Smooth muscle cell (in vitro differentiated cells): Measurements from ENCODE around the gene EXOSC10. TPM values are rescaled to one million over a fixed set of nuclear protein-coding genes. Genes with fewer than 3 reads are reported as not detected.

Experiments used
- DNase-seq: peaks from one replicate; lab custom pipeline; 2025; ENCODE audit not compliant: unreplicated experiment; lab: John Stamatoyannopoulos, UW
- H2AFZ ChIP-seq: fragments of 200-600 bp; sonication (generic); 2 replicates; pipeline ENCODE4 v1.6.0; 2016; ENCODE audit warnings: antibody characterized with exemption, low read depth, mild to moderate bottlenecking
- H3F3A ChIP-seq: fragments of 200-600 bp; sonication (generic); 2 replicates; pipeline ENCODE4 v1.6.0; 2017; ENCODE audit warnings: antibody characterized with exemption, low read depth
- H3K27ac ChIP-seq: fragments of 200-600 bp; sonication (generic); 2 replicates; pipeline ENCODE4 v1.5.1; 2016; ENCODE audit warnings: low read depth, mild to moderate bottlenecking
- H3K27me3 ChIP-seq: fragments of 200-600 bp; sonication (generic); 2 replicates; pipeline ENCODE4 v1.6.1; 2016; ENCODE audit warnings: low read depth, mild to moderate bottlenecking
- H3K36me3 ChIP-seq: fragments of 200-600 bp; sonication (generic); 2 replicates; pipeline ENCODE4 v1.5.1; 2016; ENCODE audit warnings: low read depth
- H3K4me1 ChIP-seq: fragments of 200-600 bp; sonication (generic); 2 replicates; pipeline ENCODE4 v1.5.1; 2016; ENCODE audit warnings: low read depth
- H3K4me2 ChIP-seq: fragments of 200-600 bp; sonication (generic); 2 replicates; pipeline ENCODE4 v1.6.0; 2016; ENCODE audit warnings: mild to moderate bottlenecking
- H3K4me3 ChIP-seq: fragments of 200-600 bp; sonication (generic); 2 replicates; pipeline ENCODE4 v1.5.1; 2016; ENCODE audit warnings: mild to moderate bottlenecking
- H3K79me2 ChIP-seq: fragments of 200-600 bp; sonication (generic); 2 replicates; pipeline ENCODE4 v1.6.0; 2016; ENCODE audit warnings: low read depth, mild to moderate bottlenecking
- H3K9ac ChIP-seq: fragments of 200-600 bp; sonication (generic); 2 replicates; pipeline ENCODE4 v1.6.0; 2016; ENCODE audit warnings: low read depth
- H3K9me3 ChIP-seq: fragments of 200-600 bp; sonication (generic); replicated peaks from 2 replicates; pipeline ENCODE4 v1.5.1; 2016; ENCODE audit warnings: low read depth
- H4K20me1 ChIP-seq: fragments of 200-600 bp; sonication (generic); 2 replicates; pipeline ENCODE4 v1.6.0; 2016; ENCODE audit warnings: low read depth
- CTCF ChIP-seq: fragments of 200-600 bp; sonication (generic); IDR thresholded peaks from 2 replicates; pipeline ENCODE4 v1.5.1; 2017; ENCODE audit warnings: borderline replicate concordance, mild to moderate bottlenecking, antibody characterized with exemption; ENCODE audit not compliant: insufficient read depth, poor library complexity, severe bottlenecking
- WGBS: methylation state at CpG from one replicate; pipeline ENCODE4 v1.1.7; 2016; ENCODE audit warnings: low lambda C conversion rate; 5-methylcytosine and 5-hydroxymethylcytosine counted together
- polyA plus RNA-seq: library from polyadenylated mRNA; unstranded; fragments of >200 nt; fragmentation: Nextera tagmentation; extraction: Ambion mirVana; gene quantifications from 2 replicates; pipeline ENCODE4 v1.2.1, GENCODE V29; 2016
- total RNA-seq: library from RNA; depleted of rRNA; stranded (reverse); fragments of >200 nt; gene quantifications from 2 replicates; pipeline ENCODE4 v1.2.3, GENCODE V29; 2014

The EXOSC10 gene
- total and polyA plus RNA-seq, 2 experiments from 2014 or later = 49.2 to 59.9 TPM

- WGBS = 95% methylated on average over 8 of the region's 8 CpGs
Measured at GRCh38 chr1:11046270-11046566, 53.5 kb downstream of the EXOSC10 start.

GRCh38 chr1:11045428-11046269 is 54.0 kb downstream of the EXOSC10 start:
- 78% methylated on average over 32 of the region's 32 CpGs for WGBS
- Histone ChIP-seq H3K9me3 (no peaks in the 10 kb centered on the region), H3K4me2 (no peak overlapping the region), H2AFZ (no peak overlapping the region), H3K4me1 (no peaks in the 10 kb centered on the region), H3K36me3 (no peaks in the 10 kb centered on the region), H3K27ac (no peak overlapping the region), H3K4me3 (no peak overlapping the region), H3K9ac (no peak overlapping the region), H3K27me3 (no peaks in the 10 kb centered on the region), H3K79me2 (no peaks in the 10 kb centered on the region), H3F3A (no peaks in the 10 kb centered on the region), H4K20me1 (no peaks in the 10 kb centered on the region)
- no peak for DNase-seq
- no peak for TF ChIP-seq CTCF

More at GRCh38 chr1:11046270-11046566, 53.5 kb downstream of the EXOSC10 start:
- TF ChIP-seq CTCF = no peak
- DNase-seq = no peak
- Histone ChIP-seq H3K4me1 (no peaks in the 10 kb centered on the region), H2AFZ (no peak overlapping the region), H3K4me3 (no peak overlapping the region), H3K9me3 (no peaks in the 10 kb centered on the region), H4K20me1 (no peaks in the 10 kb centered on the region), H3K9ac (no peak overlapping the region), H3F3A (no peaks in the 10 kb centered on the region), H3K27me3 (no peaks in the 10 kb centered on the region), H3K4me2 (no peak overlapping the region), H3K79me2 (no peaks in the 10 kb centered on the region), H3K36me3 (no peaks in the 10 kb centered on the region), H3K27ac (no peak overlapping the region)

GRCh38 chr1:11044849-11045427 is 54.7 kb downstream of the EXOSC10 start:
- H3K27ac ChIP-seq = no peak overlapping the region
- H4K20me1 ChIP-seq = no peaks in the 10 kb centered on the region
- no peak overlapping the region for H2AFZ ChIP-seq
- no peaks in the 10 kb centered on the region for H3F3A ChIP-seq
- H3K4me3 ChIP-seq = no peak overlapping the region
- H3K4me1 ChIP-seq = no peaks in the 10 kb centered on the region
- H3K9ac ChIP-seq = no peak overlapping the region
- 87% methylated on average over 16 of the region's 16 CpGs for WGBS
- H3K36me3 ChIP-seq = no peaks in the 10 kb centered on the region
- no peaks in the 10 kb centered on the region for H3K27me3 ChIP-seq
- no peak overlapping the region for H3K4me2 ChIP-seq
- no peak for DNase-seq
- H3K9me3 ChIP-seq = no peaks in the 10 kb centered on the region
- no peak for TF ChIP-seq CTCF
- no peaks in the 10 kb centered on the region for H3K79me2 ChIP-seq
